Endothelial cell of umbilical vein (primary cell): ENCODE results near the gene MOB3A.
"Not testable (repeated sequence)": the region's sequence is repeated elsewhere in the genome, so short reads cannot be mapped to it uniquely, and the experiment has no call there.

Experiments used
- CTCF ChIP-seq, 2 donors: IDR thresholded peaks; 1 replicate in 1 of 2; 2 replicates in 1 of 2; pipeline ENCODE4 v1.5.1; 2011; ENCODE audit warnings: low read length in 2 of 2, mild to moderate bottlenecking in 2 of 2, moderate library complexity in 2 of 2, control low read depth in 1 of 2, inconsistent platforms in 1 of 2, low read depth in 1 of 2; ENCODE audit not compliant: insufficient read depth in 1 of 2; ENCODE audit errors: extremely low read depth in 1 of 2
- EZH2 ChIP-seq: IDR thresholded peaks from 2 replicates; pipeline ENCODE4 v1.6.1; 2012; ENCODE audit warnings: borderline replicate concordance, low read depth, mild to moderate bottlenecking, moderate library complexity, low read length, inconsistent platforms; ENCODE audit not compliant: severe bottlenecking
- GATA2 ChIP-seq: IDR thresholded peaks from 2 replicates; pipeline ENCODE4 v1.7.0; 2011; ENCODE audit warnings: low read depth, mild to moderate bottlenecking, moderate library complexity, mixed read lengths, low read length; ENCODE audit not compliant: insufficient read length, insufficient read depth
- MAX ChIP-seq: IDR thresholded peaks from 2 replicates; pipeline ENCODE4 v1.6.1; 2011; ENCODE audit not compliant: insufficient read depth, insufficient read length
- MYC ChIP-seq: IDR thresholded peaks from one replicate; pipeline ENCODE4 v1.6.1; 2011; ENCODE audit warnings: mild to moderate bottlenecking, low read depth, low read length
- POLR2A ChIP-seq: IDR thresholded peaks from 2 replicates; pipeline ENCODE4 v1.6.1; 2012; ENCODE audit warnings: low read depth, mild to moderate bottlenecking, control low read depth, low read length
- POLR2AphosphoS5 ChIP-seq: IDR thresholded peaks from 2 replicates; pipeline ENCODE4 v1.6.1; 2012; ENCODE audit warnings: low read depth, mild to moderate bottlenecking, control low read depth, low read length, moderate library complexity; ENCODE audit not compliant: insufficient read depth

GRCh38 chr19:2131012-2131975 lies 35.2 kb upstream of the MOB3A start:
- TF ChIP-seq CTCF (IDR thresholded peaks at IDR 0.05; ENCODE audit: extremely low read depth in 1 of 2, insufficient read depth in 1 of 2, low read depth in 1 of 2, low read length in 2 of 2); POLR2AphosphoS5; MAX; MYC; EZH2; POLR2A; GATA2: not testable (repeated sequence)
